ENCODE measurements around the gene SMPD4.
A peak's percentile ranks its signal among the peaks of the same experiment; 100 is the strongest.
"Not testable (repeated sequence)": the region's sequence is repeated elsewhere in the genome, so short reads cannot be mapped to it uniquely, and the experiment has no call there.

The SMPD4 gene

DNA sequence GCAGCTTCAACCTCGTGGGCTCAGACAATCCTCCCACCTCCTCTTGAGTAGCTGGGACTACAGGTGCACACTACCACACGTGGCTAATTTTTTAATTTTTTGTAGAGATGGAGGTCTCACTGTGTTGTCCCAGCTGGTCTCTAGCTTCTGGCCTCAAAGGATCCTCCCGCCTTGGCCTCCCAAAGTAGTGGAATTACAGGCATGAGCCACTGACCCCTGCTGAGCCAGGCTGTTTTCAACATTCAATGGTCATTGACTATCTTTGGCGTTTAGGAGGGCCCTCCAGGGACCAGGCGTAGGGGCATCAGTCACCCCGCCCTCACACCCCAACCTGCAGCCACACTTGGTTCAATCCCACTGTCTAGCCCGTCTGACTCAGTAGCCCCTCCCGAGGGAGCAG, 5.9 kb upstream of the SMPD4 start:
- no peak for DNase-seq

DNA sequence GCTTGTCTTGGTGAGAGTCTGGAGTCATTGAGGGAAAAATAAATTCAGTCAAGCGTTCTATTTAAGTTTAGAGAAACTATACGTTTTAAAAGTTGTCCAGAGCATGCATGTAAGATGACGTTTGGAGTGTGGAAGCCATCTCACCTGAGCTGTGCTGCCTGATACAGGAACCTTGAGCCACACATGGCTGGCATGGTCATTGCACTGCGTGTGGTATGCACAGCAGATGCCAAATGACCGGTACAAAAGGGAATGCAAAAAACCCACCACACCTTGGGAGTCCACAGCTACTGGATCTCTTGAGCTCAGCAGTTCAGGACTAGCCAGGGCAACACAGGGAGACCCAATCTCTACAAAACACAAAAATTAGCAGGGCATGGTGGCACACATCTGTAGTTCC, 5.0 kb upstream of the SMPD4 start:
- no peak for DNase-seq

GRCh38 chr2:130185896-130186295, 4.5 kb upstream of the SMPD4 start:
- DNase-seq: no peak

- DNase-seq: no peak
These were observed 4.0 kb upstream of the SMPD4 start for GRCh38 chr2:130185436-130185835.

DNA sequence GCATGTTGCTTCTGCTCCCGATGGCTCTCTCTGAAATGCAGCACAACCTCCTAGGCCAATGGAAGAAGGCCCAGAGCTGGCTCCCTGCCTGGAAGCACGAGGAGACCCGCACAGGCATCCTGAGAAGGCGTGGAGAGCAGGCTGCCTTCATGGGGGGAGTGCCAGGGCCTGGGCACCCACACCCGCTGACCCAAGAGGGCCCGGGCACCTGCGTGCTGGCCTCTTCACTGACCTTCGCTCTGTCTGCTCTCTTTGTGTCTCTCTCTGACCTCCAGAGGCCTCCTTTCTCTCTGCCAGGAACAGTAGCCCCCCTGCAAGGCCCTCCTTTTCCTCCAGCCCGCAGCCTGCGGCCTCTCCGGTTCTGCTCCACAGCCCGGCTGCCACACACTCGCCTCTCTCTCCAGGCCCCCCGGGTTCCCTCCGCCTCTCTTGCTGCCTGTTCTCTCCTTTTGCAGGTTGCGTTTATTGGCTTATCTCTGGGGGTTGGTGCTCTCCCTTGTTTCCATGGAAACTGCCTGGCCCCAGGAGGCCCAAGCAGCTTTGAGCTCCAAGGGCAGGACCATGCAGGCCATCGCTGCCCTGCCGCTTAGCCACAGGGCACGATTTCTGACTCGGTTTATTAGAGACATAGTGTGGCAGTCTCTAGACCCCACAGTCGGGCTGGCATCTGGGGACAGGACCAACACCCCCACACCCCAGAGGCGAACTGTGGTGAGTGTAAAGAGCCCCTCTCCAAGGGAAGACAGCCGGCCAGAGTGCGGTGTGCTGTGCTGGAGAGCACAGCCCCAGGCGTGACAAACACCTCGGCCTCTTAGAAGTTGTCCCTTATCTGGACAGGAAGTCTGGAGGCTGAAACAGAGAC, 2.3 kb upstream of the SMPD4 start:
- DNase-seq: no peak

- DNase-seq: not testable (repeated sequence)
These were observed 1.6 kb upstream of the SMPD4 start for GRCh38 chr2:130182826-130183511.

DNA sequence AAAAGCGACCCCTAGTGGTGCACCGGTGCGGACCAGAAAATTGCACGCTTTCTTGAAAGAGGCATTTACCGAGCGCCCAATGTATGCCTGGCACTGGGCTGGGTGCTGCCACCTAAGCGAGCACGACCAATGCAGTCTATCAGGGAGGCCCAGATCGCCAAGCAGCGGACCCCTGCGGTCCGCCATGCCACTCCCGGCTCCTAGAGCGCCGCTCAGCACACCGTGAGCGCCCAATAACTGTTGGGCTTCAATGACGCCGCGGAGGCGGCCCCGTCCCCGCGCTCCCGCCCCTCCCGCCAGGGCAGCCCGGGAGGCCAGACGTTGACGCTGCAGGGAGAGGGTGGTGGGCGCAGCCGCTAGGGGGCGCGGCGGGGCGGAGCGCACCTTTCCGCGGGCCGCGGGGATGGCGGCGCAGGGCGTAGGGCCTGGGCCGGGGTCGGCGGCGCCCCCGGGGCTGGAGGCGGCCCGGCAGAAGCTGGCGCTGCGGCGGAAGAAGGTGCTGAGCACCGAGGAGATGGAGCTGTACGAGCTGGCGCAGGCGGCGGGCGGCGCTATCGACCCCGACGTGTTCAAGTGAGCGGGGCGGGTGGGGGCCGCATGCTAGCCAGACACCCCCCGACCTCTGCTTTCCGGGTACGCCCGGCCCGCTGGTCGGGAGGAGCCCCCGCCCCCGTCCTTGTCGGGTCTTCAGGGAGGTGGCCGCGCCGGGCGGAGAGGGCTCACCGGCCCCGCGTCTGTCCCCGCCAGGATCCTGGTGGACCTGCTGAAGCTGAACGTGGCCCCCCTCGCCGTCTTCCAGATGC, 679 bp upstream of the SMPD4 start, which contains the start of gene MZT2B:
MZT2B (plus strand) TSS at position 383 of the 803 bp plus-strand sequence; CDS start at position 404, 21 bp downstream.
- peak; percentile 94 for DNase-seq

GRCh38 chr2:130180404-130181324, 738 bp downstream of the SMPD4 start:
- not testable (repeated sequence) for DNase-seq

- DNase-seq: peak; percentile 55
These were observed 6.5 kb downstream of the SMPD4 start for GRCh38 chr2:130174866-130175265.

GRCh38 chr2:130169896-130170295, 11.5 kb downstream of the SMPD4 start:
- no peak for DNase-seq

DNA sequence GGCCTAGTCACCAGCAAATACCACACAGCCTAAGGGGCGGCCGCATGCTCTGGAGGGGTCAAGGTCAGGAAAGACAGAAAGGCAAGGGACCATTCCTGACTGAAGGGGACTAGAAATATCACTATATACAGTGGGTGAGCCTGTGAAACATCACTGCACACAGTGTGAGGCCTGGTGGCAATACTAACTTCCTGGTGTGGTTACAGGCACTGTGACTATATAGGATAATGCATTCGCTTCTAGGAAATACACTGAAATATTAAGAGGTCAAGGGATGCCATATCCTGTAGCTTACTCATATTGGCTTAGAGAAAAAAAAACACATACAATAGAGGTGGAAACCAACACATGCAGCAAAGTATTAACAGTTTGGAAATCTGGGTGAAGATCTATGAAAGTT, 12.2 kb downstream of the SMPD4 start:
- not testable (repeated sequence) for DNase-seq

DNA sequence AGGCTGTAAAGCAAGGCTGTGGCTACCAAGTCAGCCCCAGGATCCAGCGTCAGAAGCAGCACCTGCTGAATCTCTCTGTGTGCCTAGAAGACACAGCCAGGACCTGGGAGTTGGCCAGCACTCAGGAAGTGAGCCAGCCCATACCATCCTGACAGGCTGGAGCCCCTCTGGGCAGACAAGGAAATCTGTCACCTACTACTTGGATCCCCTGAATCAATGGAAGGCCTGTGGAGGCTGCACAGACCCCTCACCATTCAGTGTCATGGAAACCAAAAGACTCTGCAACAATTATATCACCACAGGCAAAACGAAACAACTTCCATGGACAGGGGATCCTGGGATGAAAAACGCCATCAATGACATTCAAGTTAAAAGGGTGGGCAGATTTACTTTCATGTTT, 14.8 kb downstream of the SMPD4 start:
- DNase-seq: not testable (repeated sequence)

DNA sequence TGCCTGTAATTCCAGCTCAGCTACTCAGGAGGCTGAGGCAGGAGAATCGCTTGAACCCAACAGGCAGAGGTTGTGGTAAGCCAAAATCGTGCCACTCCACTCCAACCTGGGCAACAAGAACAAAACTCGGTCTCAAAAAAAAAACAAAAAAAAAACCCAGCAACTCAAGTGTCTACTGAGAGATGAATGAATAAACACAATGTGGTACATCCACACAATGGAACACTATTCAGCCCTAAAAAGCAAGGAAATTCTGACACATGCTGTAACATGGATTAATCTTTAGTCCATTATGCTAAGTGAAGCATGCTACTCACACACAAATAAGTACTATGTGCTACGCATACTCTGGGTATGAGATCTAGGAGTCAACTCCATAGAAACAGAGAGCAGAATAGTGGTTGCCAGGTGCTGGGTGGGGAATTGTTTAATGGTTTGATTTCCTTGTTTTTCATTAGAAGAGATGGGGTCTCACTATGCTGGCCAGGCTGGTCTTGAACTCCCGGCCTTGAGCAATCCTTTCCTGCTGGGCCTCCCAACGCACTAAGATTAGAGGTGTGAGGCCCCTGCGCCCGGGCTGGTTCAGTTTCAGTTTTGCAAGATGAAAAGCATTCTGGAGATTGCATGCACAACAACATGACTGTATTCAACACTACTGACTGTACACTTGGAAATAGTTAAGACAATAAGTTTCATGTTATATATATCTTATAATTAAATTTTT, 15.9 kb downstream of the SMPD4 start:
- no peak for DNase-seq

GRCh38 chr2:130162968-130163367, 18.4 kb downstream of the SMPD4 start:
- no peak for DNase-seq

- DNase-seq: not testable (repeated sequence)
These were observed 18.9 kb downstream of the SMPD4 start for GRCh38 chr2:130162486-130162885.

- DNase-seq: not testable (repeated sequence)
These were observed 20.3 kb downstream of the SMPD4 start for GRCh38 chr2:130160838-130161705.

GRCh38 chr2:130160131-130160530, 21.3 kb downstream of the SMPD4 start:
- DNase-seq: no peak

- DNase-seq: not testable (repeated sequence)
These were observed 22.0 kb downstream of the SMPD4 start for GRCh38 chr2:130159376-130159775.

DNA sequence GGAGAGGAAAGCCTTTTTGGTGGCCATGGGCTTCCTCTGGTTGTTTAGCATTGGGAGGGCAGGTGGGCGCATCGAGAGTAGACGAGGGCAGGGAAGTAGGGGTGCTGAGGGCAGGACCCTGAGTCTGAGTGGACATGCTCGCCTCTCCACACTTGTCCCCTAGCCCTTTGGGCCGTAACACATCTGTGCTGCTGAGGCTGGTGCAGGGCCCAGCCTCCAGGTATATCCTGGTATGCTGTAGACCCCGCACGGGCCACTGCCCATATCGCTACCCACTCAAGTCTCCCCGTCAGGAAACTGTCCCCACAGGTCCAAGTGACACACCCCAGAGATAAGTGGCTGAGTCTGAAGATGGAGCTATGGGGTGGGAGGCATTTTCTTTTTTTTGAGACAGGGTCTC, 22.8 kb downstream of the SMPD4 start:
- DNase-seq: no peak

DNA sequence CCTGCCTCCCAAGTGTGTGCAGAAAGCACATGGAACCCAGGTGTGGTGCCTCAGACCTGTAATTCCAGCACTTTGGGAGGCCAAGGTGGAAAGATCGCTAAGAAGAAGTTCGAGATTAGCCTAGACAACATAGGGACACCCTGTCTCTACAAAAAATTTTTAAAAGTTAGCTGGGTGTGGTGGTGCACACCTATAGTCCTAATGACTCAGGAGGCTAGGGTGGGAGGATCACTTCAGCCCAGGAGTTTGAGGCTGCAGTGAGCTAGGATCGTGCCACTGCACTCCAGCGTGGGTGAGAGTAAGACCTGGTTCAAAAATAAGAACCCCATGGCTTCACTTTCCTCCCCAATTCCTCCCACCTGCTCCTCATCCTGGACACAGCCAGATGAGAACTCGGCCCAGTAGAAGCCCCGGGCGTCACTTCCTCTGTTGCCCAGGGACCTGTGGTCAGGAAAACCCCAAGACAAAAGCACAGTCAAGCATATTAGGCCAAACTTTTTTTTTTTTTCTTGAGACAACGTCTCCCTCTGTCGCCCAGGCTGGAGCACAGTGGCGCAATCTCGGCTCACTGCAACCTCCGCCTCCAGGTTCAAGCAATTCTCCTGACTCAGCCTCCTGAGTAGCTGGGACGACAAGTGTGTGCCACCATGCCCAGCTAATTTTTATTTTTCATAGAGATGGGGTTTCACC, 23.4 kb downstream of the SMPD4 start:
- DNase-seq: peak; percentile 41
